Activated CD8-positive, alpha-beta T cell treated with anti-CD3 and anti-CD28 coated beads for 36 hours (primary cell): ENCODE results near the gene HCRTR1. TPM values are rescaled to one million over a fixed set of nuclear protein-coding genes. Genes with fewer than 3 reads are reported as not detected.

Source experiments
- ATAC-seq: fragments of 200-7000 bp; cut with Tn5 transposase; one replicate; pipeline ENCODE4 v1.10.0; 2021; ENCODE audit warnings: mild to moderate bottlenecking, moderate library complexity
- CTCF ChIA-PET: fragments of 350-600 bp; sonication (Branson Sonifier 250); formaldehyde crosslinking; loops from one replicate; lab custom pipeline; 2021; ENCODE audit warnings: antibody characterized with exemption; lab: Charles Lee
- POLR2A ChIA-PET: fragments of 350-600 bp; sonication (Branson Sonifier 250); formaldehyde crosslinking; loops from one replicate; lab custom pipeline; 2021; ENCODE audit warnings: antibody characterized with exemption; lab: Charles Lee
- DNase-seq: peaks from one replicate; pipeline ENCODE4 v3.0.0-alpha.2; 2020
- H3K27ac Mint-ChIP-seq: one replicate; pipeline ENCODE4 v1.8.0; 2021; ENCODE audit warnings: mild to moderate bottlenecking, mixed read lengths
- H3K27me3 Mint-ChIP-seq: one replicate; pipeline ENCODE4 v1.8.0; 2021; ENCODE audit warnings: mixed read lengths
- H3K36me3 Mint-ChIP-seq: one replicate; pipeline ENCODE4 v1.8.0; 2021; ENCODE audit warnings: low read depth, mixed read lengths
- H3K4me1 Mint-ChIP-seq: one replicate; pipeline ENCODE4 v1.8.0; 2021; ENCODE audit warnings: low read depth, mixed read lengths
- H3K4me3 Mint-ChIP-seq: one replicate; pipeline ENCODE4 v1.8.0; 2021; ENCODE audit warnings: mild to moderate bottlenecking, moderate library complexity, mixed read lengths
- H3K9me3 Mint-ChIP-seq: one replicate; pipeline ENCODE4 v1.8.0; 2021; ENCODE audit warnings: mixed read lengths
- CTCF ChIP-seq: fragments of 200-600 bp; IDR thresholded peaks from one replicate; pipeline ENCODE4 v1.8.0; 2022; ENCODE audit warnings: antibody characterized with exemption, mild to moderate bottlenecking
- intact Hi-C: fragments of 100-400 bp; cut with micrococcal nuclease; formaldehyde crosslinking; loops from one replicate; pipeline ENCODE4 v1.10.0; 2022
- total RNA-seq, 2 experiments: library from RNA; stranded (reverse); gene quantifications; one replicate each; pipeline ENCODE4 v1.2.3, GENCODE V29; 2021

The HCRTR1 gene
- total RNA-seq, 2 experiments from 2014 or later = not detected

GRCh38 chr1:31643976-31644559 is 26.6 kb downstream of the HCRTR1 start:
- CTCF ChIA-PET = interaction anchor here (1.2 to 3.2 kb wide), 4 partner anchors 11 to 145 kb away, joined by 3 to 20 read pairs (median 6); no protein-coding TSS in a partner anchor
- Mint-ChIP-seq H3K4me3 (peak overlapping the region; percentile 99), H3K27ac (peak overlapping the region; percentile 100), H3K27me3 (no peaks in the 10 kb centered on the region), H3K4me1 (peaks cover 16% of the 10 kb centered on the region), H3K9me3 (no peaks in the 10 kb centered on the region), H3K36me3 (no peaks in the 10 kb centered on the region)
- intact Hi-C loops = no loop called here
- ATAC-seq (no peak), DNase-seq (no peak)
- POLR2A ChIA-PET = interaction anchor here (0.6 to 2.5 kb wide), 4 partner anchors 9 to 58 kb away, joined by 3 to 11 read pairs (median 3); no protein-coding TSS in a partner anchor
- TF ChIP-seq CTCF = no peak

GRCh38 chr1:31644560-31645273 is 27.2 kb downstream of the HCRTR1 start, which contains the start of gene PEF1:
Gene PEF1 (minus strand): TSS chr1:31644876. CDS start chr1:31644864, 12 bp downstream.
- ChIA-PET POLR2A (interaction anchor here (0.6 to 2.5 kb wide), 7 partner anchors 9 to 1371 kb away, joined by 3 to 11 read pairs (median 3); no protein-coding TSS in a partner anchor), CTCF (interaction anchor here (0.7 to 3.2 kb wide), 9 partner anchors 11 to 146 kb away, joined by 3 to 20 read pairs (median 4); no protein-coding TSS in a partner anchor)
- ATAC-seq (peak; percentile 93), DNase-seq (peak; percentile 100)
- peak within 1 kb of the TSS; percentile 100 for H3K27ac Mint-ChIP-seq
- H3K36me3 Mint-ChIP-seq = no peaks in the 10 kb centered on the region
- no peaks in the 10 kb centered on the region for H3K9me3 Mint-ChIP-seq
- peak within 1 kb of the TSS; percentile 99 for H3K4me3 Mint-ChIP-seq
- peaks cover 16% of the 10 kb centered on the region for H3K4me1 Mint-ChIP-seq
- intact Hi-C loops = no loop called here
- TF ChIP-seq CTCF = no peak
- H3K27me3 Mint-ChIP-seq = no peaks in the 10 kb centered on the region

- intact Hi-C loops = no loop called here
- peak overlapping the region; percentile 99 for H3K4me3 Mint-ChIP-seq
- no peak for TF ChIP-seq CTCF
Observed at GRCh38 chr1:31645274-31645568, 27.7 kb downstream of the HCRTR1 start.

GRCh38 chr1:31646259-31646960 is 28.9 kb downstream of the HCRTR1 start:
- Mint-ChIP-seq H3K4me3 (peak overlapping the region; percentile 99), H3K4me1 (peaks cover 16% of the 10 kb centered on the region), H3K36me3 (no peaks in the 10 kb centered on the region), H3K27ac (no peak overlapping the region), H3K27me3 (no peaks in the 10 kb centered on the region), H3K9me3 (no peaks in the 10 kb centered on the region)
- no peak for TF ChIP-seq CTCF
- ATAC-seq = no peak
- ChIA-PET CTCF (interaction anchor here (1.9 kb wide), 1 partner anchor 143 kb away, joined by 9 read pairs; no protein-coding TSS in a partner anchor), POLR2A (interaction anchor here (0.9 kb wide), 1 partner anchor 224 kb away, joined by 3 read pairs; no protein-coding TSS in a partner anchor)
- intact Hi-C loops = no loop called here
- no peak for DNase-seq

More at GRCh38 chr1:31645274-31645568, 27.7 kb downstream of the HCRTR1 start:
- POLR2A ChIA-PET = interaction anchor here (0.6 to 2.5 kb wide), 7 partner anchors 9 to 1370 kb away, joined by 3 to 11 read pairs (median 3); no protein-coding TSS in a partner anchor
- DNase-seq (no peak), ATAC-seq (no peak)
- no peaks in the 10 kb centered on the region for H3K9me3 Mint-ChIP-seq
- CTCF ChIA-PET = interaction anchor here (0.8 to 3.2 kb wide), 7 partner anchors 12 to 146 kb away, joined by 3 to 20 read pairs (median 4); no protein-coding TSS in a partner anchor
- H3K27ac Mint-ChIP-seq = peak overlapping the region; percentile 100
- no peaks in the 10 kb centered on the region for H3K27me3 Mint-ChIP-seq
- no peaks in the 10 kb centered on the region for H3K36me3 Mint-ChIP-seq
- peaks cover 16% of the 10 kb centered on the region for H3K4me1 Mint-ChIP-seq
